ENCODE data around the gene FKBP14.

The FKBP14 gene

GRCh38 chr7:30041526-30042269 is 15.2 kb upstream of the FKBP14 start:
- H3K27ac ChIP-seq = no peak overlapping the region
- no peak overlapping the region for H3K4me3 ChIP-seq (ENCODE audit: low read depth, low read length)
- H3K27me3 ChIP-seq (replicated peaks) = no peaks in the 10 kb centered on the region
- no peak for DNase-seq
- peaks cover 4% of the 10 kb centered on the region for H3K36me3 ChIP-seq (replicated peaks)
- TF ChIP-seq CTCF (IDR thresholded peaks at IDR 0.05; ENCODE audit: low read depth, low read length, missing control alignments) = no peak
- in situ Hi-C loops (cut with HindIII; ENCODE audit: low pct_ligation_motif_present, low sequenced_read_pairs) = no loop called here

DNA sequence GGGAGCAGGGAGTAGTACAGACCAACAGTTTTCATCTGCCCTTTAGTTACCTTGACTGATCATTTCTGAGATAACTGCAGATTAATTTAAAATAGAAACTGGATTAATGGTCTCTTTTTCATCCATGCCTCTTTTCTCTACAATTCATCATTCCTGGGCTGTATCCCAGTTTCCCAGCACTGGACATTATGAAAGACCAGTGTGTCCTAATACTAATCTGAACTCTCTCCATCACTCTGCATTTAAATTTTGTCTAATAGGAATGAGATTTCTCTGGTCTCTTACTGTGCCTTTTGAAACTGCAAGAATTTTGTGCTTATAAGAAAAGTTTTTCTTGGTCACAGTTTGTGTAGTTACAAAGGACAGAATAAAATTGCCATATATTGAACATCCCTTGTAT is 14.4 kb upstream of the FKBP14 start:
- no peak for TF ChIP-seq CTCF (IDR thresholded peaks at IDR 0.05; ENCODE audit: low read depth, low read length, missing control alignments)

DNA sequence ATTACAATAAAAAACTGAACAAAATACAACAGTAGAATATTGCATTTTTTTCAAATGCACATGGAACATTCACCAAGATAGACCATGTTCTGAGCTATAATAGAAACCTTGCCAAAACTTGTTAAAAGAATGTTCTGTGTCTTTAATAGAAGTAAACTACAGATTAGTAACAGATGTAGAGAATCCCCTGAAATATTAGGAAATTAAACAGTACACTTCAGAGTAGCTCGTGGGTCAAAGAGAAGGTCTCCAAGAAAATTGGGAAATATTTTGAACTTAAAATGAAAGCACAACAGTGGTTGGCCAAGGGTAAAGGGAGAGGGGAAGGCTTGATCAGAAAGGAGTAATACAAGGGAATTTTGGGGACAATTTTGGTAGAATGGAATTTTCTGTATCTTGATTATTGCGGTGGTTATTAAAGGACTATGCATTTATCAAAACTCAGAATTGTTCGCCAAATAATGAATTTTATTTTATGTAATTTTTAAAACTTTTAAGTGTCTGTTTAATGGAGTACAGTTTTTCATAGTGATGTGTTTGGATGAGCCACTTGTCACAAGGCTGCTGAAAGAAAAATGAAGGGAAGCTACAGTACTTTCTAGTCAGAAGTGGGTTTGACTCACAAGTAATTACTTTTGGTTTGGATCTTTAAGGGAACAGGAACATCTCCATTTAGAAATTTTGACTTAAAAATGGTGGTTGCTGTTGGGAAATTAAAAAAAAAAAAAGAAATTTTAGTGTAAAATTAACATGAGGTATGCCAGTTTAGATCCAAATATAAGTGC is 11.9 kb upstream of the FKBP14 start:
- in situ Hi-C loops (cut with HindIII; ENCODE audit: low pct_ligation_motif_present, low sequenced_read_pairs) = no loop called here
- DNase-seq = no peak
- Histone ChIP-seq H3K36me3 (replicated peaks) (no peaks in the 10 kb centered on the region), H3K27ac (no peak overlapping the region), H3K27me3 (replicated peaks) (no peaks in the 10 kb centered on the region), H3K4me3 (ENCODE audit: low read depth, low read length) (no peak overlapping the region)
- no peak for TF ChIP-seq CTCF (IDR thresholded peaks at IDR 0.05; ENCODE audit: low read depth, low read length, missing control alignments)

More for the DNA sequence above, 14.4 kb upstream of the FKBP14 start:
- Histone ChIP-seq H3K27ac (no peak overlapping the region), H3K36me3 (replicated peaks) (no peaks in the 10 kb centered on the region), H3K4me3 (ENCODE audit: low read depth, low read length) (no peak overlapping the region), H3K27me3 (replicated peaks) (no peaks in the 10 kb centered on the region)
- DNase-seq = no peak
- in situ Hi-C loops (cut with HindIII; ENCODE audit: low pct_ligation_motif_present, low sequenced_read_pairs) = no loop called here

DNA sequence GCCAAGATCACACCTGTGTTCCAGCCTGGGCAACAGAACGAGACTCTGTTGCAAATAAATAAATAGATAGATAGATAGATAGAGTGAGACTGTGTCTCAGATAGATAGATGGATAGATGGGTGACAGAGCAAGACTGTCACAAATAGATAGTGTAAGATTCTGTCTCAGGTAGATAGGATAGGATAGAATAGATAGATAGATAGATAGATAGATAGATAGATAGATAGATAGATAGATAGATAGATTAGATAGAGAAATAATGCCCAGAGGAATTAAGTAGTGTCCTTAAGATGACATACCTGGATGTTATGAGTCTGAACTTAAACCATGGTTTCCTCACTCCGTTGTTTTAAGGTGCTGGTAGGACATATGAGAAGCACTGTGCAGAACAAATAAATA is 9.7 kb upstream of the FKBP14 start:
- H3K36me3 ChIP-seq (replicated peaks) = no peaks in the 10 kb centered on the region
- no peak overlapping the region for H3K27ac ChIP-seq
- TF ChIP-seq CTCF (IDR thresholded peaks at IDR 0.05; ENCODE audit: low read depth, low read length, missing control alignments) = no peak
- in situ Hi-C loops (cut with HindIII; ENCODE audit: low pct_ligation_motif_present, low sequenced_read_pairs) = no loop called here
- no peaks in the 10 kb centered on the region for H3K27me3 ChIP-seq (replicated peaks)
- DNase-seq = no peak
- H3K4me3 ChIP-seq (ENCODE audit: low read depth, low read length) = no peak overlapping the region

GRCh38 chr7:30034501-30034900 is 8.0 kb upstream of the FKBP14 start:
- no peak for TF ChIP-seq CTCF (IDR thresholded peaks at IDR 0.05; ENCODE audit: low read depth, low read length, missing control alignments)
- Histone ChIP-seq H3K27ac (no peak overlapping the region), H3K4me3 (ENCODE audit: low read depth, low read length) (no peak overlapping the region), H3K36me3 (replicated peaks) (no peaks in the 10 kb centered on the region), H3K27me3 (replicated peaks) (no peaks in the 10 kb centered on the region)
- in situ Hi-C loops (cut with HindIII; ENCODE audit: low pct_ligation_motif_present, low sequenced_read_pairs) = no loop called here
- DNase-seq = no peak
